ENCODE data around the gene MRPS16.
"Not testable (repeated sequence)": the region's sequence is repeated elsewhere in the genome, so short reads cannot be mapped to it uniquely, and the experiment has no call there.

The MRPS16 gene

GRCh38 chr10:73262105-73262730 is 9.8 kb upstream of the MRPS16 start:
- TF ChIP-seq EZH2 (IDR thresholded peaks at IDR 0.05; ENCODE audit: borderline replicate concordance, low read length), result no peak
- TF ChIP-seq, protein P1, sequence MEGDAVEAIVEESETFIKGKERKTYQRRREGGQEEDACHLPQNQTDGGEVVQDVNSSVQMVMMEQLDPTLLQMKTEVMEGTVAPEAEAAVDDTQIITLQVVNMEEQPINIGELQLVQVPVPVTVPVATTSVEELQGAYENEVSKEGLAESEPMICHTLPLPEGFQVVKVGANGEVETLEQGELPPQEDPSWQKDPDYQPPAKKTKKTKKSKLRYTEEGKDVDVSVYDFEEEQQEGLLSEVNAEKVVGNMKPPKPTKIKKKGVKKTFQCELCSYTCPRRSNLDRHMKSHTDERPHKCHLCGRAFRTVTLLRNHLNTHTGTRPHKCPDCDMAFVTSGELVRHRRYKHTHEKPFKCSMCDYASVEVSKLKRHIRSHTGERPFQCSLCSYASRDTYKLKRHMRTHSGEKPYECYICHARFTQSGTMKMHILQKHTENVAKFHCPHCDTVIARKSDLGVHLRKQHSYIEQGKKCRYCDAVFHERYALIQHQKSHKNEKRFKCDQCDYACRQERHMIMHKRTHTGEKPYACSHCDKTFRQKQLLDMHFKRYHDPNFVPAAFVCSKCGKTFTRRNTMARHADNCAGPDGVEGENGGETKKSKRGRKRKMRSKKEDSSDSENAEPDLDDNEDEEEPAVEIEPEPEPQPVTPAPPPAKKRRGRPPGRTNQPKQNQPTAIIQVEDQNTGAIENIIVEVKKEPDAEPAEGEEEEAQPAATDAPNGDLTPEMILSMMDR (IDR thresholded peaks at IDR 0.05; ENCODE audit: low read length), result no peak
- no peak overlapping the region for H3K4me3 ChIP-seq (ENCODE audit: low read depth, low read length, poor library complexity, severe bottlenecking)
- no peak overlapping the region for H3K9ac ChIP-seq (ENCODE audit: low read length)
- no peaks in the 10 kb centered on the region for H3F3A ChIP-seq (ENCODE audit: insufficient read depth, low read length)
- no peak overlapping the region for H3K27ac ChIP-seq (ENCODE audit: low read depth, low read length, poor library complexity, severe bottlenecking)
- 0 out of 2 replicates have a peak, but pooled peaks cover 2% of the 10 kb centered on the region for H3K9me3 ChIP-seq (ENCODE audit: low read length)
- no peaks in the 10 kb centered on the region for H3K9me2 ChIP-seq (ENCODE audit: low read depth, low read length)
- H2AFZ ChIP-seq (ENCODE audit: low read length), result no peak overlapping the region
- H3K27me3 ChIP-seq (ENCODE audit: insufficient read depth, low read length), result no peaks in the 10 kb centered on the region
- no peaks in the 10 kb centered on the region for H4K20me1 ChIP-seq (ENCODE audit: insufficient read depth, low read length)
- H3K4me2 ChIP-seq (ENCODE audit: low read length), result no peak overlapping the region
- no peaks in the 10 kb centered on the region for H3K36me3 ChIP-seq (ENCODE audit: insufficient read depth, low read length)
- H3K79me2 ChIP-seq (ENCODE audit: insufficient read depth, low read length), result no peaks in the 10 kb centered on the region
- H3K4me1 ChIP-seq (ENCODE audit: insufficient read depth, low read length, severe bottlenecking), result no peaks in the 10 kb centered on the region

- TF ChIP-seq, protein P1 (IDR thresholded peaks at IDR 0.05; ENCODE audit: low read length), result no peak
- TF ChIP-seq EZH2 (IDR thresholded peaks at IDR 0.05; ENCODE audit: borderline replicate concordance, low read length), result no peak
- Histone ChIP-seq H3K27me3 (ENCODE audit: insufficient read depth, low read length) (no peaks in the 10 kb centered on the region), H3K4me2 (ENCODE audit: low read length) (no peak overlapping the region), H3K27ac (ENCODE audit: low read depth, low read length, poor library complexity, severe bottlenecking) (no peak overlapping the region), H2AFZ (ENCODE audit: low read length) (no peak overlapping the region), H4K20me1 (ENCODE audit: insufficient read depth, low read length) (no peaks in the 10 kb centered on the region), H3K9ac (ENCODE audit: low read length) (no peak overlapping the region), H3K9me3 (ENCODE audit: low read length) (0 out of 2 replicates have a peak, but pooled peaks cover 2% of the 10 kb centered on the region), H3K4me1 (ENCODE audit: insufficient read depth, low read length, severe bottlenecking) (no peaks in the 10 kb centered on the region), H3F3A (ENCODE audit: insufficient read depth, low read length) (no peaks in the 10 kb centered on the region), H3K9me2 (ENCODE audit: low read depth, low read length) (no peaks in the 10 kb centered on the region), H3K36me3 (ENCODE audit: insufficient read depth, low read length) (no peaks in the 10 kb centered on the region), H3K79me2 (ENCODE audit: insufficient read depth, low read length) (no peaks in the 10 kb centered on the region), H3K4me3 (ENCODE audit: low read depth, low read length, poor library complexity, severe bottlenecking) (no peak overlapping the region)
Measured at GRCh38 chr10:73261362-73261995, 9.0 kb upstream of the MRPS16 start.

DNA sequence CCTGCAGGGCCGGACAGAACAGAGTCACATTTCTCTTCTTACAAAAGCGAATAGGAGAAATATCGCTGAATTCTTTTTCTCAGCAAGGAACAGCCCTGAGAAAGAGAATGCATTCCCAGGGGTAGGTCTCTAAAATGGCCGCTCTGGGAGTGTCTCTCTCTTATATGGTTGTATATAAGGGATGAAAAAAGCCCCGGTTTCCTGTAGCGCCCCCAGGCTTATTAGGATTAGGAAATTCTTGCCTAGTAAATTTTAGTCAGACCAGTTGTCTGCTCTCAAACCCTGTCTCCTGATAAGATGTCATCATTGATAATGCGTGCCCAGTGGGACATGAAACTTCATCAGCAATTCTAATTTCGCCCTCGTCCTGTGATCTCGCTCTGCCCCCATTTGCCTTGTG is 6.2 kb upstream of the MRPS16 start:
- H3F3A ChIP-seq (ENCODE audit: insufficient read depth, low read length); H3K36me3 ChIP-seq (ENCODE audit: insufficient read depth, low read length); H2AFZ ChIP-seq (ENCODE audit: low read length); H3K4me1 ChIP-seq (ENCODE audit: insufficient read depth, low read length, severe bottlenecking); H3K9me3 ChIP-seq (ENCODE audit: low read length); H3K9ac ChIP-seq (ENCODE audit: low read length); H3K9me2 ChIP-seq (ENCODE audit: low read depth, low read length); H3K27ac ChIP-seq (ENCODE audit: low read depth, low read length, poor library complexity, severe bottlenecking); H3K4me2 ChIP-seq (ENCODE audit: low read length); H3K79me2 ChIP-seq (ENCODE audit: insufficient read depth, low read length); H4K20me1 ChIP-seq (ENCODE audit: insufficient read depth, low read length); H3K4me3 ChIP-seq (ENCODE audit: low read depth, low read length, poor library complexity, severe bottlenecking); H3K27me3 ChIP-seq (ENCODE audit: insufficient read depth, low read length): not testable (repeated sequence)

GRCh38 chr10:73253225-73253555 is 746 bp upstream of the MRPS16 start:
- Histone ChIP-seq H3K79me2 (ENCODE audit: insufficient read depth, low read length) (peaks cover 27% of the 10 kb centered on the region), H3K27ac (ENCODE audit: low read depth, low read length, poor library complexity, severe bottlenecking) (peak overlapping the region; percentile 76), H3K36me3 (ENCODE audit: insufficient read depth, low read length) (peaks cover 34% of the 10 kb centered on the region; the same call in 1 of the 2 replicates)

More at GRCh38 chr10:73253225-73253555, 746 bp upstream of the MRPS16 start:
- Histone ChIP-seq H3K4me2 (ENCODE audit: low read length) (peak overlapping the region; percentile 100), H3K4me1 (ENCODE audit: insufficient read depth, low read length, severe bottlenecking) (peaks cover 46% of the 10 kb centered on the region), H3K9me3 (ENCODE audit: low read length) (no peaks in the 10 kb centered on the region), H4K20me1 (ENCODE audit: insufficient read depth, low read length) (no peaks in the 10 kb centered on the region), H3K27me3 (ENCODE audit: insufficient read depth, low read length) (no peaks in the 10 kb centered on the region), H3F3A (ENCODE audit: insufficient read depth, low read length) (no peaks in the 10 kb centered on the region; the same call in 1 of the 2 replicates), H2AFZ (ENCODE audit: low read length) (no peak overlapping the region), H3K9ac (ENCODE audit: low read length) (peak overlapping the region; percentile 97), H3K9me2 (ENCODE audit: low read depth, low read length) (no peaks in the 10 kb centered on the region), H3K4me3 (ENCODE audit: low read depth, low read length, poor library complexity, severe bottlenecking) (peak overlapping the region; percentile 89)
- TF ChIP-seq, protein P1 (IDR thresholded peaks at IDR 0.05; ENCODE audit: low read length), result peak; percentile 17; the same call in 1 of the 2 replicates
- TF ChIP-seq EZH2 (IDR thresholded peaks at IDR 0.05; ENCODE audit: borderline replicate concordance, low read length), result no peak

Data from OCI-LY1 (cell line).